ENCODE results near the gene PPL.

PPL gene

DNA sequence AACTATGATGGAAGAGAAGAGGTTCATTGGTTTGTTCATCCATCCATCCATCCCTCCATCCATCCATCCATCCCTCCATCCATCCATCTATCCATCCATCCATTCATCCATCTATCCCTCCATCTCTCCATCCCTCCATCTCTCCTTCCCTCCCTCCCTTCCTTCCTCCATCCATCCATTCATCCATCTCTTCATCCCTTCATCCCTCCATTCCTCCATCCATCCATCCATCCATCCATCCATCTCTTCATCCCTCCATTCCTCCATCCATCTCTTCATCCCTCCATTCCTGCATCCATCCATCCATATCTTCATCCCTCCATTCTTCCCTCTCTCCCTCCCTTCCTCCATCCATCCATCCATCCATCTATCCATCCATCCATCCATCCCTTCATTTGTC lies 10.0 kb upstream of the PPL start:
- TF ChIP-seq Cebpa-rat (IDR thresholded peaks at IDR 0.05): no peak
- no peaks in the 10 kb centered on the region for H3K27me3 ChIP-seq
- no peak overlapping the region for H3K4me3 ChIP-seq
- no peak overlapping the region for H3K4me2 ChIP-seq
- H3K27ac ChIP-seq: no peak overlapping the region
- peaks cover 11% of the 10 kb centered on the region for H3K4me1 ChIP-seq
- H3K36me3 ChIP-seq: no peaks in the 10 kb centered on the region
- no peak overlapping the region for H3K9ac ChIP-seq
- no peaks in the 10 kb centered on the region for H3K9me3 ChIP-seq
- H4K20me1 ChIP-seq: no peaks in the 10 kb centered on the region; the same call in 1 of the 2 replicates

DNA sequence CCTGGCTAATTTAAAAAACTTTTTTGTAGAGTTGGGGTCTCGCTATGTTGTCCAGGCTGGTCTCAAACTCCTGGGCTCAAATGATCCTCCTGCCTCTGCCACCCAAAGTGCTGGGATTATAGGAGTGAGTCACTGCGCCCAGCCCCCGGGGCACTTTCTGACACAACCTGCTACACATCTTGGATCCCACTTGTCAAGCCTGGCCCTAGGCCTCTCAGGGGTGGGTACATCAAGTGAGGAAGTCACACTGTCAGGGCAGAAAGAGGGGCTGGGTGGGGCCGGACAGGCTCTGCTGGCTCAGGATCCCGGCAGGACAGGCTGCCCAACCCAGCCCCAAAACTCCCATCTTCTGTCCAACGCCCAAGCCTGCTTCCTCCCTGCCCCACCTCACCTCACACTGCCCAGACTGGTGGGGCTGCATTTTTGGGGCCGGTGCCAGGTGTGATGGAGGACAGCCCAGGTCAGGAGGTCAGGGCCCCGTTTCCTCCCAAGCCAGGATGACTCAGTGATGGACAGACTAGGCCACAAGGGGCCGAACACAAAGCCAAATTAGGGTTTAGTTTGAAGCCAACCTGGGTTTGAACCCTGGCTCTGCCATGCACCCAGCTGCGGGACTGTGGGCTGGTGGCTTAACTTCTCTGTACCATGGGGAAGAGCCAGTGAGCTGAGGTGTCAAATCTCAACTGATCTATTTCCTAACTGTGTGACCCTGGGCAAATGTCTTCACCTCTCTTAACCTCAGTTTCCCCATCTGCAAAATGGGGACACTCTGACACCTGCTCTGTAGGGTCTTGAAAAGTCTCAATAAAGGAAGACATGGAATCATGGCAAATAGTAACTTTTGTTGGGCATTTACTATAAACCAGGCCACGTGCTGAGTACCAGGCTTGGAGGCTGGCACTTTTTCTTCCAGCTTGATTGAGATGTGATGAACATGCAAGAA lies 8.9 kb upstream of the PPL start:
- Histone ChIP-seq H3K9ac (no peak overlapping the region), H3K9me3 (no peaks in the 10 kb centered on the region), H3K27me3 (no peaks in the 10 kb centered on the region), H3K27ac (no peak overlapping the region), H4K20me1 (no peaks in the 10 kb centered on the region; the same call in 1 of the 2 replicates), H3K36me3 (no peaks in the 10 kb centered on the region), H3K4me3 (no peak overlapping the region), H3K4me2 (no peak overlapping the region), H3K4me1 (peaks cover 11% of the 10 kb centered on the region)
- no peak for TF ChIP-seq Cebpa-rat (IDR thresholded peaks at IDR 0.05)

DNA sequence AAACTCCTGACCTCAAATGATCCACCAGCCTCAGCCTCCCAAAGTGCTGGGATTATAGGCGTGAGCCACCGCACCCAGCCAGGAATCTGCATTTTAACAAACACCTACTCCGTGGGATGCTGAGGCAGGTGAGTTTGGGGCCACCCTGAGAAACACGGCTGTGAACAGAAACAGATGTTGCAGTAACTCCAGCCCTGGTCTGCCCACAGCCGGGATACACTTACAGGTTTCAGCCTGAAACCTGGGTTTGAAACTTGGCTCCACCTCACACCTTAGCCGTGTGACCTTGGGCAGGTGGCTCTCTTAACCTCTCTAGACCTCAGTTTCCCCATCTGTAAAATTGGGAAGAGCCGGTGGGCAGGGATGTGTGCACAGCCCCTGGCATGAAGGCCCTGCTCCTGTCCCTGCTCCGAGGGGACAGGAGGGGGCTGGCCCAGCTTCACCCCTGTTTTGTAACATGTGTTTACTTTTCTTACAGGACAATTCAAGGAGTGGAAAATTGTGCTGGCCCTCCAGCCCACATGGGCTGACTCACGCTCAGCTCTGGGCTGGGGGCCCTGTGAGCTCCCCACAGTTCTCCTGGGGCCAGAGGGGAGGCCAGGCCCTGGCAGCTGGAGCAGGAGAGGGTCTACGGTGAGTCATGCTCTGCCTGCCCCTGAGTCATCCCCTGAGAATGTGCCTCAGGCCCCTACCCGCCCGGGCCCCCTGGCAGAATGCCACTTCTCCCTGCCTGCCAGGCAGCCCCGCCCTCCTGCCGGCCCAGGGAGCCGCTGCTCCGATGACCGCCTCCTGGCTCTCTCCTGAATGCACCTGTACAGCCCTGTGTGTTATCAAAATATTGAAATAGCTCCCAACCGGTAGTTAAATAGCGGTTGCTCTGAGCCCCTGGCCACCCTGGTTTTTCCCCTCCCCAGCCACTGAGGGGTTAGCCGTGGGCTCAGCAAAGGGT lies 7.7 kb upstream of the PPL start:
- no peak for TF ChIP-seq Cebpa-rat (IDR thresholded peaks at IDR 0.05)
- H3K36me3 ChIP-seq: no peaks in the 10 kb centered on the region
- H3K4me1 ChIP-seq: peaks cover 11% of the 10 kb centered on the region
- no peaks in the 10 kb centered on the region; the same call in 1 of the 2 replicates for H4K20me1 ChIP-seq
- peak overlapping the region; percentile 31; the same call in 1 of the 2 replicates for H3K9ac ChIP-seq
- peak overlapping the region; percentile 54 for H3K4me2 ChIP-seq
- no peak overlapping the region for H3K27ac ChIP-seq
- no peaks in the 10 kb centered on the region for H3K27me3 ChIP-seq
- no peaks in the 10 kb centered on the region for H3K9me3 ChIP-seq
- H3K4me3 ChIP-seq: no peak overlapping the region

DNA sequence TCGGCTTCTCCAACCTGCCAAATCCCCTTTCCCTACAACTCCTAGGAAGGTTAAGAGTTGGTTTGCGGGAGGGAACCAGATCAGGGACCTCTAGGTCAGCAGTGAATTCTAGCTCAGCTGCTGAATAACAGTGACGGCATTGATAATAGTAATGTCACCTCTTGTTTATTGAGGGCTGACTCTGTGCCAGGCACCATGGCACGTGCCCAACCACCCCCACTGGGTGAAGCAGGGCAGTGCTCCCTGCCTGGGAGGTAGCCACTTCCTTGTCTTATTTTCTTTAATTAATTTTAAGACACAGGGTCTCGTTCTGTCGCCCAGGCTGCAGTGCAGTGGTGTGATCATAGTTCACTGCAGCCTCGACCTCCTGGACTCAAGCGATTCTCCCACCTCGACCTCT lies 5.5 kb upstream of the PPL start:
- peaks cover 19% of the 10 kb centered on the region for H3K27me3 ChIP-seq
- peaks cover 8% of the 10 kb centered on the region; the same call in 1 of the 2 replicates for H4K20me1 ChIP-seq
- no peak for TF ChIP-seq Cebpa-rat (IDR thresholded peaks at IDR 0.05)
- no peak overlapping the region for H3K4me3 ChIP-seq
- no peak overlapping the region for H3K27ac ChIP-seq
- H3K9ac ChIP-seq: no peak overlapping the region
- H3K4me2 ChIP-seq: no peak overlapping the region
- no peaks in the 10 kb centered on the region for H3K36me3 ChIP-seq
- peaks cover 11% of the 10 kb centered on the region for H3K4me1 ChIP-seq
- H3K9me3 ChIP-seq: no peaks in the 10 kb centered on the region

DNA sequence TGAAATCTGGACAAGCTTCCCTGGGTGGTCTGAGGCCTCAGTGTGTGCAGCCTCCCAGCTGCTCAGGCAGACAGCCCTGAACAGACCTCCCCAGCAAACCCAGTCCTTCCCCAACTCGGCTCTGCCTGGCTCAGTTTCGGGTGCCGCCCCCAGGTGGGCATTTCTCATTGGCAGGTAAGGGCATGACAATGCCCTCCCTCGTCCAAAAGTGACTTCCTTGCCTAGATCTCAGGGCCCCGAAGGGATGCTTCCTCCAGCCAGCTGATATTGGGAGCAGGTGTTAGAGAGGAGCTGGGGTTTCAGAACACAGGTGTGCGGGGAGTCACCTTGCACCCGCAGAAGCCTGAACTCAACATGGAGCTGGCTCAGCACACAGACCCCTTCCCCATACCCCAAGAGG lies 3.8 kb upstream of the PPL start:
- peaks cover 16% of the 10 kb centered on the region; the same call in 1 of the 2 replicates for H4K20me1 ChIP-seq
- H3K9ac ChIP-seq: no peak overlapping the region
- no peaks in the 10 kb centered on the region for H3K9me3 ChIP-seq
- no peak overlapping the region for H3K4me3 ChIP-seq
- no peak for TF ChIP-seq Cebpa-rat (IDR thresholded peaks at IDR 0.05)
- H3K27ac ChIP-seq: no peak overlapping the region
- no peak overlapping the region for H3K4me2 ChIP-seq
- H3K36me3 ChIP-seq: no peaks in the 10 kb centered on the region
- peaks cover 11% of the 10 kb centered on the region for H3K4me1 ChIP-seq
- peaks cover 36% of the 10 kb centered on the region for H3K27me3 ChIP-seq

DNA sequence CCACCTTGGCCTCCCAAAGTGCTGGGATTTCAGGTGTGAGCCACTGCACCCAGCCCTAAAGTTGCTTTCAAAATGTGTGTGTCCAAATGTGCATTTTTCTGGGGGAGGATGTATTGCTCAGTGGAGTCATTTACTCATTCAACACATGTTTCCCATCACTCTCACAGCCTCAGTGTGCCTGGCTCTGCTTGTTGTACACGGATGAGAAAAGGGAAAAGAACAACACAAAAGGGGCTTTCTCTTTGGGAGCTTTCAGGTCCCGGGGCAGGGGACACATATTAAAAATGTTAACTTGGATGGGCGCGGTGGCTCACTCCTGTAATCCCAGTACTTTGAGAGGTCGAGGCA lies 1.7 kb upstream of the PPL start:
- peaks cover 54% of the 10 kb centered on the region for H3K27me3 ChIP-seq
- H3K27ac ChIP-seq: no peak overlapping the region
- H4K20me1 ChIP-seq: peaks cover 16% of the 10 kb centered on the region; the same call in 1 of the 2 replicates
- H3K4me1 ChIP-seq: no peaks in the 10 kb centered on the region
- TF ChIP-seq Cebpa-rat (IDR thresholded peaks at IDR 0.05): no peak
- H3K36me3 ChIP-seq: no peaks in the 10 kb centered on the region
- H3K4me2 ChIP-seq: no peak overlapping the region
- no peak overlapping the region for H3K9ac ChIP-seq
- no peaks in the 10 kb centered on the region for H3K9me3 ChIP-seq
- H3K4me3 ChIP-seq: no peak overlapping the region

DNA sequence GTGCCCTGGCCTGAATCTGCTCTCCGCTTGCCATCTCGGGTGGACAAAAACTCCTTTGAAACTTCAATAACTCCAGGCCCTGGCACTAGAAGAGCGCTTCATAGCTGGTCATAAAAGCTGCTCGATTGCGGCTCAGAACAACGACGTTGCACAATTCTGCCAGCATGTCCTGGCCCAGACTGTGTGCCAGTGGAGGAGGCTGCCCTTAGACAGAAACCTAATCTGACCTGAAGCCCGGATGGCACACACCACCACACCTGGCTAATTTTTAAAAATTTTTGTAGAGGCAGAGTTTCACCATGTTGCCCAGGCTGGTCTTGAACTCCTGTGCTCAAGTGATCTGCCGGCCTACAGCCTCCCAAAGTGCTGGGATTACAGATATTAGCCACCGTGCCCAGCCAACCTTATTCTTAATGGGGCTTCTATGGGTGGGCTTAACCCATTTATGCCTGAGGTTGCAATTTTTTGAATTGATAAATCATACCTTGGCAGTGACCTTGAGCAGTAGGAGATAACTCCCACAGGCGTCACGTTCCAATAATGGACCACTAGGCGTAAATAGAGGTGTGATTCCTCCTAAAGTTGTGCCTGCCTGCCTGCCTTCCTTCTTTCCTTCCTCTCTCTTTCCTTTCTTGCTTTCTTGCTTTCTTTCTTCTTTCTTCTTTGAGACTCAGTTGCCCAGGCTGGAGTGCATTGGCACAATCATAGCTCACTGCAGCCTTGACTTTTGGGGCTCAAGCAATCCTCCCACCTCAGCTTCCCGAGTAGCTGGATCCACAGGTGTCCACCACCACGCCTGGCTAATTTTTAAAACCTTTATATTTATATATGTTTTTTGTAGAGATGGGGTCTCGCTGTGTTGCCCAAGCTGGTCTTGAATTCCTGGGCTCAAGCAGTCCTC lies 1.1 kb upstream of the PPL start:
- no peaks in the 10 kb centered on the region for H3K36me3 ChIP-seq
- H3K9ac ChIP-seq: no peak overlapping the region
- TF ChIP-seq Cebpa-rat (IDR thresholded peaks at IDR 0.05): no peak
- H3K27ac ChIP-seq: no peak overlapping the region
- no peak overlapping the region for H3K4me3 ChIP-seq
- no peak overlapping the region for H3K4me2 ChIP-seq
- H3K27me3 ChIP-seq: peaks cover 54% of the 10 kb centered on the region
- no peaks in the 10 kb centered on the region for H3K4me1 ChIP-seq
- peaks cover 16% of the 10 kb centered on the region; the same call in 1 of the 2 replicates for H4K20me1 ChIP-seq
- no peaks in the 10 kb centered on the region for H3K9me3 ChIP-seq

DNA sequence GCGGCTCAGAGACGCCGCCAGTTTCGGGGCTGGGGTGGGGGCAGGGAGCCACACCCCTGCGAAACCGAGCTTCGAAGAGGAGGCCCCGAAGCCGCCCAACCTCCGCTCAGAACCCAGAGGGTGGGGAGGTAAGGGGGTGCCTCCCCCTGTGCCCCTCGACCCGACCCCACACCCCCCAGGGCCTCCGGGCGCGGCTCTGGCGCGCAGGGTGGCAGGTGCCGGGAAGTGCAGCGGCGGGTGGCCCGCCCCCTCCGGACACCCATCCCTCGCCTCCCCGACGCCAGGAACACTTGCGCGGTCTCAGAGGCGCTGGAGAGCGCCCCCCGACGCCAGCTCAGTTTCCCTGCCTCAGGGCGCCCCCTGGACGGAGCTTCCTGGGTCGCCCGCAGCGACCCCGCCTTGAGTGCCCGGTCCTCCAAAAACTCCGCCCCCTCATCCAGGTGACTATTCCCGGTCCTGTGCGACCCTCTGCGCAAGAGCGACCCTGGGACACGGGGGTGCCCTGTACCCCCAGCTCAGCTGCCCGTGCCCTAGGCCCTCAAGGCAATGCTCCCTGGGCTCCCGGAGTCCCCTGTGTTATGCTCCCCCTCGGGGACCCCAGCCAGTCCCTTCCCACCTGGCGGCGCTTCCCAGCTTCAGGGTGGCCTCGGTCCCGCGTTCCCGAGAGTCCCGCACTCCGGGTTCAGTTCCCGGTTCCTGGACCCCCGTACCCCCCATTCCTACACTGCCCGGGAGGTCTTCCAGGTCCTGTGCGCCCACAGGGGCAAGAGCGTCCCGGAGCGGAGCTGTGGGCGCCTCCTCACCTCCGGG lies 562 bp downstream of the PPL start:
- no peak overlapping the region for H3K9ac ChIP-seq
- no peaks in the 10 kb centered on the region for H3K4me1 ChIP-seq
- no peak overlapping the region for H3K4me2 ChIP-seq
- H3K9me3 ChIP-seq: no peaks in the 10 kb centered on the region
- peaks cover 16% of the 10 kb centered on the region; the same call in 1 of the 2 replicates for H4K20me1 ChIP-seq
- H3K36me3 ChIP-seq: no peaks in the 10 kb centered on the region
- peaks cover 54% of the 10 kb centered on the region for H3K27me3 ChIP-seq
- no peak for TF ChIP-seq Cebpa-rat (IDR thresholded peaks at IDR 0.05)
- H3K4me3 ChIP-seq: no peak overlapping the region
- no peak overlapping the region for H3K27ac ChIP-seq
